NOMO-1 (cell line): ENCODE results near the gene LHX4.
A peak's percentile ranks its signal among the peaks of the same experiment; 100 is the strongest.

Source experiments
- DNase-seq, 2 experiments: peaks; one replicate each; lab custom pipeline; 2025; ENCODE audit not compliant: unreplicated experiment in 2 of 2; lab: John Stamatoyannopoulos, UW

LHX4 gene

DNA sequence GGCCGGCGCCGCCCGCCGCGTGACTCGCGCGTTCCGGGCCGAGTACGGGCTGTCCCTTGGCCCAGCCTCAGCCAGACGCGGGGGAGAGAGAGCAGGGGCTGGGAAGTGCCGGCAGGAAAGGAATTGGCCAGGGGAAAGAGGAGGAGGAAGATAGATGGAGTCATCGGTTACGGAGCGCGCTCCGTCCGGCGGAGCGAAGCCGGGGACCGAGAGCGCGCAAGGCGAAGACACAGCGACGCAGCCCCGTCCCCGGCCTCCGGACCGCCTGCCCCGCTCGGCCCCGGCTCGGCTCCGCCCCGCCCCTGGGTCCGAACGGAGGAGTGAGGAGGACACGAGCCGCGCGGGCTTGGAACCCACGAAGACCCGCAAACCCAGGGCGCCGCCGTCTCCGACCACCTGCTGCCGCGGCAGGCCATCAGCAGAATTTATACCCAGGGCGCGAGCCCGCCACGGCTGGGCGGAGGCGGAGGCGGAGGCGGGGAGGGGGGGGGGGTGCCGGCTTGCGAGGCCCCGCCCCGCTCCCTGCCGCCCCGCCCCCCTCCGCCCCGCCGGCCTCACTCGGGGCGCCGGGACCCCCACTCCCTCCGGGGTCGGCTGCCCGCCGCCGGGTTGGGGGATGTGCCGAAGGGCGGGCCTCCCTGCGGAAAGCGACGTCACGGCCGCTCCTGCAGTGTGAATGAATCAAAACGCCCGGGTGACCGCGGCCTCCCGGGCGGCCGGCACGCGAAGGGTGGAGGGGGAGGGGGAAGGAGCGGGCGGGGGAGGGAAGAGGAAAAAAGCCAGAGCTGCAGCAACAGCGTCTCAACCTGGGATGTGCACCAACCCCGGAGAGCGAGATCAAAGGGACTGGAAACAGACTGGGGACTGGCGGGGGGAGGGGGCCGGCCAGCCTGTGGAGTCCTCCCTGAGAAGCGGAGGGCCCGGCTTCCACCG lies at the start of gene LHX4:
LHX4 (plus strand) TSS at position 782 of the 933 bp plus-strand sequence. CDS start 266 bp downstream, outside the sequence.
- DNase-seq, result peak; percentile 22 to 28

DNA sequence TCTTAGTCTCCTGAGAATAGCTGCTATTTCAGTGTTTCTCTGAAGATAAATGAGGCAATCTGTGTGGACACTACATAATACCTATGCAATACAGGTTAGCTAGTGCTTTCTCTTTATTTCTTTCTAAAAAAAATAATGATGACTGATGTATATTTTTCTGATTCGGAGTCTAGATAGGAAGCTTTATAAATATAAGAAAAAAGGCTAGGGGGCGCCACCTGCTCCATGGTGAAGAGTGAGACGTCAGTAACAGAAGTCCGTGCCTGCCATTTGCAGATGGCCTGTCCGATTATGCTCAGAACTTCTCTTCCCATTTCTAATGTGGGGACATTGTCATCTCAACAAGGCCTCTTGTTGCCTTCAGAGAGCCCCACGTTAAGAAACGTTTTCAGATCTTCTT lies 49.0 kb upstream of the LHX4 start:
- DNase-seq, result peak in 1 of 2 experiments; percentile 28

- DNase-seq, result no peak
Observed at GRCh38 chr1:180181996-180182642, 47.9 kb upstream of the LHX4 start.

DNA sequence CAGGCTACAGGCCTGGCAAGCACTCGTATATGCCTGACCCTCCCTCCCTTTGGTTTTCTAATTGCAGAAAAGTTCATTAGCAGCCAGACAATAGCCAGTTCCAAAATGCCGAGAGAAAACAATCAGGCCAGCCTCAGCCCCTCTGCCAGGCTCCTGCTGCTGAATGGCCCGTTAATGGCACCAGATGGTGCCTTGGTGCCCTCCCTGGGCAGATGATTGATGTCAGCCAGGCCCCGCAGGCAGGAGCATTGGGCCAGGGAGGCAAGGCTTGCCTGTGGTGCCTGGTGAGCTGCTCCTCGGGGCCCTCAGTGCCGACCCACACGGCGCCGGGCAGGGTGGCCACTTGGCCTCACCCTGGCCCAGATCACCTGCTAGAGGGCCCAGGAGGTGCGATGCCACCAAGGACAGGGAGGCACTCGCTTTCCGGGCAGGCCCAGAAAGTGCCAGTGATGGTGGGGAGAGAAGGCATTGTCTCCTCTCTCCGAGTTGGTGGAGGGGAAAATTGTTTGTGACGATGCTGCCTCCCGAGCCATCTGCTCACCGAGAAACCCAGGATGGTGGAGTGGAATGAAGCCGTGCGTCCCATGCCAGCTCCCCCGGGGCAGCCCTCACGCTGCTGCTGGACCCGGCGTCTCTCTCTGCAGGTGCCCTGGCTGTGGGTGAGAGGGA lies 47.3 kb upstream of the LHX4 start:
- DNase-seq, result no peak

DNA sequence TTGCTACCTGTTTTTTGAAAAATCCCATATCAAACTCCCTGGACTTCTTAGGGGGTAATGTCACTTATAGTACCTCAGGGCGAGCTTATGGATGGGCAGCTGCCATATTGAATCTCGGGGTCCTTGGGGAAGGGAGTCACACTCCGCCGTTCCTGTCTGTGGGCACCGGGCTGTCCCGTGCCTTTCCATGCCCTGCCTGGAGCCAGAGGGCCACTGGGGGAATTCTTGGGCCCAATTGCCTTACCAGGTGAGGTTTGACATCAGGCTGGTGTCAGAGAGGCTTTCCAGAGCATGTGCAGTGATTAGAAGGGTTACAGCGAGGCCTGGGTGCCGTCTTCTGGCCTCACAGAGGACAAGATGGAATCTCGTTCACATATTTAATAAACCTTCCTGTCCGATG lies 46.6 kb upstream of the LHX4 start:
- DNase-seq, result no peak

- DNase-seq, result no peak
Observed at GRCh38 chr1:180184041-180184440, 46.0 kb upstream of the LHX4 start.

GRCh38 chr1:180185281-180185680 lies 44.8 kb upstream of the LHX4 start:
- DNase-seq, result no peak

DNA sequence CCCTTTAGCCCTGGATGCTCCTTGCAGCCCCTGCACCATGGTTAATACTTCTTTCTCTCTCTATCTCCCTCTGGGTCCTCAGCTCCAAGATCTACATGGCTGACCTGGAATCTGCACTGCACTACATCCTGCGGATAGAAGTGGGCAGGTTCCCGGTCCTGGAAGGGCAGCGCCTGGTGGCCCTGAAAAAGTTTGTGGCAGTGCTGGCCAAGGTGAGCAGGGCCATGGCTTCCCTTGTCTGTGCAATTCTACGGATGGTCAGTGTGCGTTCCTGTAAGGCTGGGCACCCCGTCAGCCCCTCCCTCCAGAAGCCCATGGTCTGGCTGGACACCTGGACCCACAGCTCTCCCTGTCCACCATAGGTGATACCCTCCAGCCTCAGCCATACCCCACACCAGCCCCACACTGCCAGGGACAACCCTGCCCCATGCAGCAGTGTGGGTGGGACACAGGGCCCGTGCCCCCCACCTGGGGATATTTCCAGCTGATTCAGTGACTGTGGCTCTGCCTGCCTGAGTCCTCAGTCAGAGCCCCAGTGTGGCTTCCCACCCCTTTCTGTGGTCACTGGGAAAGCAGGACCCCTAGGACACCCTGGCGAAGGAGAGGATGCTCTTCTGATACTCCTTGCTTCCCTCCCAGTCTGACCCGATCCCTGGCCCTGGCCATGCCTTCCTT lies 44.0 kb upstream of the LHX4 start:
- DNase-seq, result no peak

DNA sequence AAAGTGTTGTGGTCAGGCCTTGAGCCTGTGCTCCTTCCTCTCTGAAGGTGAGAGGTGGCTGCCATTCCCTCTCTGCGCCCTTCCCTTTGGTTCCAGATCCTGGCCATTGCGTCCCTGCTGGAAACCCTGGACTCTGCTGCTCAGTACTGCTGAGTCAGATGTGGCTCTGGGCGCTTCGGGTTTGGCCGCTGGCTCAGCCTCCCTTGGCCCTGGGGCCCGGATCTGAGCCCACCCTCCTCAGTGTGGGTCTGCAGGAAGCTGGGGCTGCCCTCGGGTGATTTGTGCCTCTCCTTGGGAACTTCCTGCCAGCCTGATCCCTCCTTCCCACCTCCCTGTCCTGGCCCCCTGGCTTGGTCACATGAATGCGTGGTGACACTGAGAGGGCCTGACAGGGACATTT lies 43.2 kb upstream of the LHX4 start:
- DNase-seq, result no peak

GRCh38 chr1:180187626-180188025 lies 42.4 kb upstream of the LHX4 start:
- DNase-seq, result no peak

- no peak for DNase-seq
Observed at GRCh38 chr1:180188091-180188506, 42.0 kb upstream of the LHX4 start.

GRCh38 chr1:180188684-180189175 lies 41.3 kb upstream of the LHX4 start:
- no peak for DNase-seq

DNA sequence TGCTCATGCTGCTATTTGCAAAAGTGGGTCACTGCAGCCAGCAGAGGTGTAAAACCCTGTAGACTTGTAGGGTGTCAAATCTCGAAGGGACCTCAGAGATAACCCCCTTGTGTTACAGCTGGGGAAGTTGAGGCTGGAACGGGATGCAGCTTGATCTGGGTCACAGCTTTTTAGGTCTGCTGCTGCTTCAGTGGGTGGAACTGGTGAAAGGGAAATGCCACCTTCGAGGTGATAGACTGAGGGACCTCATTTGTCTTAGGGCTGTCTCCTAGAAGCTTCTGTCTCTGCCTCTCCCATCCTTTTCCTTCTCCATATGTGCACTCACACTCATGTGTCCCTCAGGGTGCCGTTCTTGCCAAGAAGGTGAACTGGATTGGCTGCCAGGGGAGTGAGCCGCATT lies 40.0 kb upstream of the LHX4 start:
- DNase-seq, result no peak

- no peak for DNase-seq
Observed at GRCh38 chr1:180192172-180192571, 37.9 kb upstream of the LHX4 start.

DNA sequence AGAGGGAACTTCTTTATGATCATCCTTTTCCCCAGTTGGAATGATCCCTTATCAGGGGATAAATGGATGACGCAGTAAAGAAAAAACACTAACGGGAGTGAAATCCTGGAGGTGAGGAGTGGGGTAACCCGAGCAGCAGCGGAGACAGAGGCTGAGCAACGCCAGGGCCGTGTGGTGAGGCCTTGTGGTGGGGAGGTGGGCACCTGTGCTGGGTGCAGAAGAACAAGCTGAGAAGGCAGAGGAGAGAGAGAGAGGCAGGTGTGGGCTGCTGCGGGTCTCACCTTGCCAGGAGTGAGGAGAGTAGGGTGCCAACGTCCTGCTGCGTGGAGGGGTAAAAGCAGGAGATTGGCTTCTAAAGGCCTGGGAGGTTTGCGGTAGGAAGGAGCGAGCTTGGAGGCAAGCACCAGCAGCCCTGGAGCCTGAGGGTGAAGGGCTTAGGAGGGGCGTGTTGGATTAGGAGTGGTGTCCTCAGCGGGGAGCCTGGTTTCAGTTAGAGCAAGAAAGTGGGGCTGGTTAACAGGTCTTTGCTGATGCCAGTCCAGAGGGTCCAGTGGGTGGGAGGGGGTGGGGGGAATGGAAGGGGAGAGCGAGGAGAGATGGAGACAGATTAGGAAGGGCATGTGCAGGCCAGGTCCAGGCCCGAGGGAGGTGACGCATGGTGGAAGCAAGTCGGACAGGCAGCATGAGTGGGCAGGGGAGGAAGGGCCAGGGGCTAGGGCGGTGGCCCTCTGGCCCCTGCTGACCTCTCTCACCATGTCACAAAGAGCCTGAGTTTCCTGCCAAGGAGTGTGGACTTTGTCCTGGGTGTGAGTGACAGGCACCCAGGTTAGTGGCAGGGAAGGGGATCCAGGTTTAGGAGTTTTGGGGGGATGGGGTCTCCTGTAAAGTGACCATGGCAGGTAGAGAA lies 36.7 kb upstream of the LHX4 start:
- no peak for DNase-seq

DNA sequence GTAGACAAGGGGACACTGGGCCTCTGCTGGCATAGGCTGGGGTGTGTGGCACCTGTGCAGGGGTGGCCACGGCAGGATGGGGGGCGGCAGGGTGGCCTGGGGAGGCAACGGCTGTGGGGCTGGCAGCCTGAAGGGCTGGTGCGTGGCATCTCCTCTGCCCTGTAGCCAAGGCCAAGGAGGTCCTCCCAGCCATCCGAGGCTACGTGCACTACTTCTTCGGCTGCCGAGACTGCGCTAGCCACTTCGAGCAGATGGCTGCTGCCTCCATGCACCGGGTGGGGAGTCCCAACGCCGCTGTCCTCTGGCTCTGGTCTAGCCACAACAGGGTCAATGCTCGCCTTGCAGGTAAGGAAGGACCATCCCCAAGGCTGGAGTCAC lies 36.0 kb upstream of the LHX4 start:
- DNase-seq, result no peak

- no peak for DNase-seq
Observed at GRCh38 chr1:180194546-180195207, 35.4 kb upstream of the LHX4 start.

GRCh38 chr1:180195401-180195800 lies 34.7 kb upstream of the LHX4 start:
- no peak for DNase-seq

DNA sequence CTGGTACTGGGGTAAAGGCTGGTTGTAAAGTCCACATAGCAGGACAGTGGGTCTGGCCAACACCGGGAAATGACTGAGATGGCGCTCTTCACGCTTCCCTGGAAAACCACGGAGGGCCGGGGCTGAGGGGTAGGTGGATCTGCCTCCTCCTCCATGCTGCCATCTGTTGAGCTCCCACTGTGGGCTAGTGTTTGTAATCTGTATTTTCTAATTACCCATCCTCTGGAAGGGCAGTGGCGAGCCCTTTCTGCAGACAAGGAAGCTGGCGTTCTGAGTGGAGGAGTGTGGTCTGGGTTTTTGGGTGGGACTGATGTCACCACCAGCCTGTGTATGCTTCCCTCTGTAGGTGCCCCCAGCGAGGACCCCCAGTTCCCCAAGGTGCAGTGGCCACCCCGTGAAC lies 34.1 kb upstream of the LHX4 start:
- no peak for DNase-seq
